ENCODE results near the gene CCDC137. TPM values are rescaled to one million over a fixed set of nuclear protein-coding genes. Genes with fewer than 3 reads are reported as not detected.

Gene CCDC137
- total RNA-seq, 4 donors from 2014 or later, result 13.9 to 27.2 (median 17.0) TPM

- H3K36me3 ChIP-seq, result peaks cover 0 to 97% (median 0%) of the 10 kb centered on the region in 3 donors
These were observed 28.3 kb downstream of the CCDC137 start for GRCh38 chr17:81694810-81695209.

GRCh38 chr17:81695211-81695610 lies 28.7 kb downstream of the CCDC137 start:
- no peak for DNase-seq
- H3K27me3 ChIP-seq, result no peaks in the 10 kb centered on the region
- no peak overlapping the region for H3K4me3 ChIP-seq
- H3K27ac ChIP-seq, result no peak overlapping the region
- no peak for TF ChIP-seq POLR2A (IDR thresholded peaks at IDR 0.05)
- H3K4me1 ChIP-seq, result no peaks in the 10 kb centered on the region
- no peaks in the 10 kb centered on the region for H3K9me3 ChIP-seq
- H3K36me3 ChIP-seq, result peaks cover 0 to 95% (median 0%) of the 10 kb centered on the region in 3 donors

More at GRCh38 chr17:81694810-81695209, 28.3 kb downstream of the CCDC137 start:
- no peaks in the 10 kb centered on the region for H3K4me1 ChIP-seq
- no peak for TF ChIP-seq POLR2A (IDR thresholded peaks at IDR 0.05)
- TF ChIP-seq, protein P1, sequence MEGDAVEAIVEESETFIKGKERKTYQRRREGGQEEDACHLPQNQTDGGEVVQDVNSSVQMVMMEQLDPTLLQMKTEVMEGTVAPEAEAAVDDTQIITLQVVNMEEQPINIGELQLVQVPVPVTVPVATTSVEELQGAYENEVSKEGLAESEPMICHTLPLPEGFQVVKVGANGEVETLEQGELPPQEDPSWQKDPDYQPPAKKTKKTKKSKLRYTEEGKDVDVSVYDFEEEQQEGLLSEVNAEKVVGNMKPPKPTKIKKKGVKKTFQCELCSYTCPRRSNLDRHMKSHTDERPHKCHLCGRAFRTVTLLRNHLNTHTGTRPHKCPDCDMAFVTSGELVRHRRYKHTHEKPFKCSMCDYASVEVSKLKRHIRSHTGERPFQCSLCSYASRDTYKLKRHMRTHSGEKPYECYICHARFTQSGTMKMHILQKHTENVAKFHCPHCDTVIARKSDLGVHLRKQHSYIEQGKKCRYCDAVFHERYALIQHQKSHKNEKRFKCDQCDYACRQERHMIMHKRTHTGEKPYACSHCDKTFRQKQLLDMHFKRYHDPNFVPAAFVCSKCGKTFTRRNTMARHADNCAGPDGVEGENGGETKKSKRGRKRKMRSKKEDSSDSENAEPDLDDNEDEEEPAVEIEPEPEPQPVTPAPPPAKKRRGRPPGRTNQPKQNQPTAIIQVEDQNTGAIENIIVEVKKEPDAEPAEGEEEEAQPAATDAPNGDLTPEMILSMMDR (IDR thresholded peaks at IDR 0.05), result no peak
- DNase-seq, result no peak
- H3K9me3 ChIP-seq, result no peaks in the 10 kb centered on the region
- no peaks in the 10 kb centered on the region for H3K27me3 ChIP-seq
- no peak overlapping the region for H3K4me3 ChIP-seq
- H3K27ac ChIP-seq, result no peak overlapping the region

- Histone ChIP-seq H3K36me3 (peaks cover 0 to 95% (median 0%) of the 10 kb centered on the region in 3 donors), H3K27ac (no peak overlapping the region)
These were observed 29.3 kb downstream of the CCDC137 start for GRCh38 chr17:81695801-81696200.

GRCh38 chr17:81696218-81696941 lies 29.8 kb downstream of the CCDC137 start:
- TF ChIP-seq, protein P1 (IDR thresholded peaks at IDR 0.05), result no peak
- TF ChIP-seq POLR2A (IDR thresholded peaks at IDR 0.05), result no peak
- H3K4me1 ChIP-seq, result peaks cover 0 to 10% (median under 1%) of the 10 kb centered on the region in 4 donors
- peaks cover 0 to 95% (median 0%) of the 10 kb centered on the region in 3 donors for H3K36me3 ChIP-seq

More at GRCh38 chr17:81695801-81696200, 29.3 kb downstream of the CCDC137 start:
- Histone ChIP-seq H3K4me3 (no peak overlapping the region), H3K27me3 (no peaks in the 10 kb centered on the region), H3K4me1 (peaks cover 0 to 4% (median 0%) of the 10 kb centered on the region in 4 donors), H3K9me3 (no peaks in the 10 kb centered on the region)
- no peak for DNase-seq
- TF ChIP-seq, protein P1 (IDR thresholded peaks at IDR 0.05), result no peak
- TF ChIP-seq POLR2A (IDR thresholded peaks at IDR 0.05), result no peak

DNA sequence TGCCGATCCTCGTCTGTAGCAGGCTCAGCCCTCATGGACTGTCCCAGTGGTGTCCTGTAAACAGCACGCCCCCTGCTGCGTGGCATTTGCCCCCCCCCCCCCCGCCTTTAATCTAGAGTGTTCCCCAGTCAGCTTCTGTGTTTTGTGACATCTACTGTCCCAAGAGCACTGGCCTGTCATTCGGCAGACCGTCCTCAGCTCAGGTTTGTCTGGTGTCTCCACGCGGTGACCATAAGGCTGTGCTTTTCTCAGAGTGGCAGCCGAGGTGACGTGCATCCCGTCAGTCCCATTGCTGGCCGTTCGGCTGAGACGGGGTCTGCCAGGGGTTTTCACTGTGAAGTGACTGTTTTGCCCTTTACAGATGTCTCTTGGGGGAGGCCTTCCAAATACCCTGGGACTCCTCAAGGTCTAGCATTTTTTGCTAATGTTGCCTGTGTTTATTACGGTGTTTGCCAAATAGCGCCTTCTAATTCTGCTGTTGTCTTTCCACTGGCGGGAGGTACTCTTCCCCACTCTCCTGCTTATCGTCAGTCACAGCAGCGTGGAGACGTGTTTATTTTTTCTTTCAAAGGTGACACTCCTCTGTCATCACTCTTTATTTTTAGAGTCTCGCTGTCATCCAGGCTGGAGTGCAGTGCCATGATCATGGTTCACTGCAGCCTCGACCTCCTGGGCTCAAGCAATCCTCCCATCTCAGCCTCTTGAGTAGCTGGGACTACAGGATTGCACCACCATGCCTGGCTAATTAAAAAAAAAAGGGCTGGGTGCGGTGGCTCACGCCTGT lies 30.9 kb downstream of the CCDC137 start:
- no peak for DNase-seq
- H3K27ac ChIP-seq, result no peak overlapping the region
- peaks cover 0 to 89% (median 0%) of the 10 kb centered on the region in 3 donors for H3K36me3 ChIP-seq
- H3K9me3 ChIP-seq, result no peaks in the 10 kb centered on the region
- peaks cover 8 to 20% (median 11%) of the 10 kb centered on the region in 4 donors for H3K4me1 ChIP-seq
- H3K4me3 ChIP-seq, result no peak overlapping the region
- no peak for TF ChIP-seq POLR2A (IDR thresholded peaks at IDR 0.05)
- TF ChIP-seq, protein P1 (IDR thresholded peaks at IDR 0.05), result no peak
- H3K27me3 ChIP-seq, result no peaks in the 10 kb centered on the region

More at GRCh38 chr17:81696218-81696941, 29.8 kb downstream of the CCDC137 start:
- Histone ChIP-seq H3K27me3 (no peaks in the 10 kb centered on the region), H3K27ac (no peak overlapping the region), H3K9me3 (no peaks in the 10 kb centered on the region), H3K4me3 (no peak overlapping the region)
- DNase-seq, result no peak
